BE2C (cell line): ENCODE measurements around the gene GALNT4.

Source experiments
- DNase-seq: peaks from one replicate; pipeline ENCODE4 v3.0.0-alpha.2; 2020
- H3K27me3 ChIP-seq: fragments of 250-450 bp; sonication (Bioruptor Pico); 2 replicates; pipeline ENCODE4 v1.5.1; 2020; ENCODE audit warnings: mild to moderate bottlenecking
- H3K36me3 ChIP-seq: fragments of 250-450 bp; sonication (Bioruptor Pico); 2 replicates; pipeline ENCODE4 v1.5.1; 2020; ENCODE audit warnings: mild to moderate bottlenecking
- H3K4me1 ChIP-seq: fragments of 250-450 bp; sonication (Bioruptor Pico); 2 replicates; pipeline ENCODE4 v1.5.1; 2020
- H3K4me3 ChIP-seq: 2 replicates; pipeline ENCODE4 v1.5.1; 2011; ENCODE audit warnings: low read depth, low read length
- H3K9me3 ChIP-seq: fragments of 250-450 bp; sonication (Bioruptor Pico); 2 replicates; pipeline ENCODE4 v1.5.1; 2020
- TF ChIP-seq, protein P1 (sequence below): IDR thresholded peaks from 2 replicates; pipeline ENCODE4 v1.5.1; 2012; ENCODE audit warnings: mild to moderate bottlenecking, low read depth, low read length

GALNT4 gene

DNA sequence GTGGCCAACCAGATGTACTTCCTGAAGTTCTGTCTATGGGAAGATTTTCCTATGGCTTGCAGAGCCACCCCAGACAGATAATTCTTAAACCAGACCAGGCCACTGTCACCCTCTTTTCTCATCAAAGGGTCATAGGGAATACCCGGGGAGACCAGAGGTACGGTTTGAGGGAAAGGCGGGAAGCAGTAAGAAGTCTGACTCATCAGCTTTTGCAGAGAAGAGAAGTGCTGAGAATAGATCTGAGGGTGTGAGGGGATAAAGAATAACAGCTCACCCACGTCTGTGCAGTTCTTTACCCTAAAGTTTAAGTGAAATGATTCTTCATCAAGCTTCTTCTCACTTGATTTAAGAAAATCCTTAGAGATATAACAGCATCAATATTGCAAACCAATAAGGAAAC is 22.5 kb upstream of the GALNT4 start:
- Histone ChIP-seq H3K4me1 (peaks cover 6% of the 10 kb centered on the region; the same call in 1 of the 2 replicates), H3K27me3 (no peaks in the 10 kb centered on the region), H3K36me3 (no peaks in the 10 kb centered on the region), H3K9me3 (no peaks in the 10 kb centered on the region), H3K4me3 (no peak overlapping the region)
- TF ChIP-seq, protein P1, sequence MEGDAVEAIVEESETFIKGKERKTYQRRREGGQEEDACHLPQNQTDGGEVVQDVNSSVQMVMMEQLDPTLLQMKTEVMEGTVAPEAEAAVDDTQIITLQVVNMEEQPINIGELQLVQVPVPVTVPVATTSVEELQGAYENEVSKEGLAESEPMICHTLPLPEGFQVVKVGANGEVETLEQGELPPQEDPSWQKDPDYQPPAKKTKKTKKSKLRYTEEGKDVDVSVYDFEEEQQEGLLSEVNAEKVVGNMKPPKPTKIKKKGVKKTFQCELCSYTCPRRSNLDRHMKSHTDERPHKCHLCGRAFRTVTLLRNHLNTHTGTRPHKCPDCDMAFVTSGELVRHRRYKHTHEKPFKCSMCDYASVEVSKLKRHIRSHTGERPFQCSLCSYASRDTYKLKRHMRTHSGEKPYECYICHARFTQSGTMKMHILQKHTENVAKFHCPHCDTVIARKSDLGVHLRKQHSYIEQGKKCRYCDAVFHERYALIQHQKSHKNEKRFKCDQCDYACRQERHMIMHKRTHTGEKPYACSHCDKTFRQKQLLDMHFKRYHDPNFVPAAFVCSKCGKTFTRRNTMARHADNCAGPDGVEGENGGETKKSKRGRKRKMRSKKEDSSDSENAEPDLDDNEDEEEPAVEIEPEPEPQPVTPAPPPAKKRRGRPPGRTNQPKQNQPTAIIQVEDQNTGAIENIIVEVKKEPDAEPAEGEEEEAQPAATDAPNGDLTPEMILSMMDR: no peak
- no peak for DNase-seq

GRCh38 chr12:89546151-89546550 is 21.6 kb upstream of the GALNT4 start:
- H3K9me3 ChIP-seq: no peaks in the 10 kb centered on the region
- peaks cover 6% of the 10 kb centered on the region; the same call in 1 of the 2 replicates for H3K4me1 ChIP-seq
- no peaks in the 10 kb centered on the region for H3K27me3 ChIP-seq
- no peaks in the 10 kb centered on the region for H3K36me3 ChIP-seq
- TF ChIP-seq, protein P1: no peak
- no peak for DNase-seq
- no peak overlapping the region for H3K4me3 ChIP-seq

GRCh38 chr12:89544681-89545184 is 20.1 kb upstream of the GALNT4 start:
- Histone ChIP-seq H3K9me3 (no peaks in the 10 kb centered on the region), H3K27me3 (no peaks in the 10 kb centered on the region), H3K4me3 (no peak overlapping the region), H3K4me1 (peaks cover 6% of the 10 kb centered on the region; the same call in 1 of the 2 replicates), H3K36me3 (no peaks in the 10 kb centered on the region)
- TF ChIP-seq, protein P1: no peak
- DNase-seq: peak; percentile 63

GRCh38 chr12:89544022-89544421 is 19.4 kb upstream of the GALNT4 start:
- Histone ChIP-seq H3K9me3 (no peaks in the 10 kb centered on the region), H3K27me3 (no peaks in the 10 kb centered on the region), H3K4me1 (peaks cover 6% of the 10 kb centered on the region; the same call in 1 of the 2 replicates), H3K4me3 (no peak overlapping the region), H3K36me3 (no peaks in the 10 kb centered on the region)
- DNase-seq: no peak
- TF ChIP-seq, protein P1: no peak

- peaks cover 6% of the 10 kb centered on the region; the same call in 1 of the 2 replicates for H3K4me1 ChIP-seq
- no peak overlapping the region for H3K4me3 ChIP-seq
- peak; percentile 76 for DNase-seq
- TF ChIP-seq, protein P1: peak; percentile 96
- H3K36me3 ChIP-seq: no peaks in the 10 kb centered on the region
- H3K9me3 ChIP-seq: no peaks in the 10 kb centered on the region
- H3K27me3 ChIP-seq: no peaks in the 10 kb centered on the region
Observed at GRCh38 chr12:89542912-89543592, 18.5 kb upstream of the GALNT4 start.

- TF ChIP-seq, protein P1: no peak
Observed at GRCh38 chr12:89542236-89542635, 17.6 kb upstream of the GALNT4 start.

More at GRCh38 chr12:89542236-89542635, 17.6 kb upstream of the GALNT4 start:
- Histone ChIP-seq H3K27me3 (no peaks in the 10 kb centered on the region), H3K36me3 (no peaks in the 10 kb centered on the region), H3K9me3 (no peaks in the 10 kb centered on the region), H3K4me1 (peaks cover 6% of the 10 kb centered on the region; the same call in 1 of the 2 replicates), H3K4me3 (no peak overlapping the region)
- no peak for DNase-seq
